T-helper 22 cell (primary cell): ENCODE measurements around the gene RSPRY1.
"Not testable (repeated sequence)": the region's sequence is repeated elsewhere in the genome, so short reads cannot be mapped to it uniquely, and the experiment has no call there.

Source experiments
- DNase-seq: peaks from one replicate; pipeline ENCODE4 v3.0.0-alpha.2; 2020; ENCODE audit warnings: low read depth

RSPRY1 gene

GRCh38 chr16:57255686-57256415, 69.7 kb downstream of the RSPRY1 start:
- DNase-seq, result no peak

DNA sequence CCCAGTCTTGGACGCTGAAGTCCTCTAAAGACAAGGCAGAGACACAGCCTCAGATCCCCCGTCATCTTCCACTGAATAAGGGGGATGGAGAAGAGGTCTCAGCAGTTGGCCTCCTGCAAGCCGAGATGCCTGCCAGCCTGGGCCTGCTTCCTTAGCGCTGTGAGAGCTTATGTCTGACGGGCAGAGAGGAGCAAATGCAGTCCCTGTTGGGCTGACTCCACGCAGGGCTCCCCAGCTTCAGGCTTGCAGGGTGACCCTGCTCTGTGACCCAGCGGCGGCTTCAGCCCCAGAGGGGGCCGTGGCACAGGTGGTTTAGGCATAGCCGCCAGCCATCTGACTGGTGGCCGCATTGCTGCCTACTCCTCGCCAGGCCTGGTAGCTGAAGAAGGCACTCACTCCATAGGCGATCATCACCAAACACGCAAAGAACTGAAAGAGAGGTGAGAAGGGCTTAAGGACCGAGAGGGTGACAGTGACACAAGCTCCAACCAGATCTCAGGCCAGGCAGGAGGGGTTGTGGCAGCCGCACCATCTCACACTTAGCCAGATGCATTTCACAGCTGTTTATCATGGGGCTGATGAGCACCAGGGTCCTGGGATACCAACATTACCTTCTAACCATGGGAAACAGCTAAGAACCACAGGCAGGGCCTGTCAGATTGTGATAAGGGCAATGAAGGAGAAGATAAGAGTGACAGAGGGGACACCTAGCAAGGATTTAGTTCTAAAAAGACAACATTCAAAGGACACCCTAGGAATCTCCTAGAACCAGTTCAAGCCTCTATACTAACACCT, 70.7 kb downstream of the RSPRY1 start:
- no peak for DNase-seq

- DNase-seq, result no peak
Measured at GRCh38 chr16:57257455-57258070, 71.4 kb downstream of the RSPRY1 start.

DNA sequence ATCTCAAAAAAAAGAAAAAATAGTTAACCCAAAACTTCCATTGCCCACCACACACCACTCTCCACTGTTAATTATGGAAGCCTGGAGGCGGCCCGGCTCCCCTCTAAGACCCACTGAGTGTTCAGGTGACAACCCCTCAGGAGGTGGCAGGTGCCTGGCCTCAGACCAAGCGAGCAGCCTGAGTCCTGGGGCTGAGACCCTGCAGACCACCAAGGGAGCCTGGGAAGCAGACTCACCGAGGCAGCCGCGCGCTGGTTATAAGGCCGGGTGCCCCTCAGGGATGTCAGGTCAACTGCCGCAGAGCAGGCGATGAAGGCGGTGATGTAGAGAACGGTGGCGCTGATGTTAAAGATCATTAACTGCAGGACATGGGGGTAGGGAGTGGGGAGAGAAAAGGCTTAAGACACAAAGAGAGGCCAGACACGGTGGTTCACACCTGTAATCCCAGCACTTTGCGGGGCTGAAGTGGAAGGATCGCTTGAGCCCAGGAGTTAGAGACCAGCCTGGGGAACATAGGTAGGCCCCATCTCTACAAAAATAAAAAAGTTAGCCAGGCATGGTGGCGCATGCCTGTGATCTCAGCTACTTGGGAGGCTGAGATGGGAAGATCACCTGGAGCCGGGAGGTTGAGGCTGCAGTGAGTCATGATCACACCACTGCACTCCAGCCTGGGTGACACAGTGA, 72.2 kb downstream of the RSPRY1 start:
- DNase-seq, result no peak

- no peak for DNase-seq
Measured at GRCh38 chr16:57258910-57259475, 72.9 kb downstream of the RSPRY1 start.

GRCh38 chr16:57260294-57260929, 74.3 kb downstream of the RSPRY1 start:
- no peak for DNase-seq

- no peak for DNase-seq
Measured at GRCh38 chr16:57261806-57262205, 75.7 kb downstream of the RSPRY1 start.

GRCh38 chr16:57262841-57263540, 76.9 kb downstream of the RSPRY1 start:
- no peak for DNase-seq

- DNase-seq, result no peak
Measured at GRCh38 chr16:57263541-57264351, 77.6 kb downstream of the RSPRY1 start.

DNA sequence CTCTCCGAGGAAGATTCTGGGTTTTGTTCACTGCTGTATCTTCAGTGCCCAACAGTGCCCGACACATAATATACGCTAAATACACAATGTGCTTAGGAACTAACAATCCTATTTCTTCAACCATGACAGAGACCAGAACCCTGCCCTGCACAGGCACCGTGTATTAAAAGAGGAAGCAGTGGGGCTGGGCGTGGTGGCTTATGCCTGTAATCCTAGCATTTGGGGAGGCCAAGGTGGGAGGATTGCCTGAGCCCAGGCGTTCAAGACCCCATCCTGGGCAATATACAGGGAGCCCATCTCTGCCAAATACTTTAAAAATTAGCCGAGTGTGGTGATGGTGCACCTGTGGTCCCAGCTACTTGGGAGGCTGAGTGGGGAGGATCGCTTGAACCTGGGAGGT, 78.3 kb downstream of the RSPRY1 start:
- DNase-seq, result no peak

GRCh38 chr16:57264950-57265371, 78.8 kb downstream of the RSPRY1 start:
- no peak for DNase-seq

DNA sequence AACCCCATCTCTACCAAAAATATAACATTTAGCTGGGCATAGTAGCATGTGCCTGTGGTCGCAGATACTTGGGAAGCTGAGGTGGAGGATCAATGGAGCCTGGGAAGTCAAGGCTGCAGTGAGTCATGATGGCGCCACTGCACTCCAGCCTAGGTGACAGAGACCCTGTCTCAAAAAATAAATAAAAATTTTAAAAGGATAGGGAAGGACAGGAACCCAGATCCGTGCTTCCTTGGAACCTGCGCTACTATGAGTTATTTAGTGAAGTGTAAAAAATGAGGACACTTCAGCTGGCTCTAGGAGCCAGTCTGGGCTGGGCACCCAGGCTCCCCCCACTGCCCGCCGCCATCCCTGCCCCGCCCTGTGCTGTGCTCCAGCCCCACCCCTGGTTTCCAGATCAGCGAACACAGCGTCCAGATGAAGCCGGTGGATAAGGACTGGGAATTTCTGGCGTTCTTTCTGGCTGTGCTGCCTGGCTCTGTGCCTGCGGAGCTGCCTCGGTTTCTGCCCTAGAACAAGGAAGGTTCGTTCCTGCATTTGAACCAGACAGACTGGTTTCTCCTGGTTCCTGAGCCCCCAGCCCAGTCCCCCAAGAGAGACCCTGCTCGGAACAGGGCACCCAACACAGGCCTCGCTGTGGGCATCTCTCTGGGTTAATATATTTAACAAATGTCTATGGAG, 79.9 kb downstream of the RSPRY1 start:
- no peak for DNase-seq

DNA sequence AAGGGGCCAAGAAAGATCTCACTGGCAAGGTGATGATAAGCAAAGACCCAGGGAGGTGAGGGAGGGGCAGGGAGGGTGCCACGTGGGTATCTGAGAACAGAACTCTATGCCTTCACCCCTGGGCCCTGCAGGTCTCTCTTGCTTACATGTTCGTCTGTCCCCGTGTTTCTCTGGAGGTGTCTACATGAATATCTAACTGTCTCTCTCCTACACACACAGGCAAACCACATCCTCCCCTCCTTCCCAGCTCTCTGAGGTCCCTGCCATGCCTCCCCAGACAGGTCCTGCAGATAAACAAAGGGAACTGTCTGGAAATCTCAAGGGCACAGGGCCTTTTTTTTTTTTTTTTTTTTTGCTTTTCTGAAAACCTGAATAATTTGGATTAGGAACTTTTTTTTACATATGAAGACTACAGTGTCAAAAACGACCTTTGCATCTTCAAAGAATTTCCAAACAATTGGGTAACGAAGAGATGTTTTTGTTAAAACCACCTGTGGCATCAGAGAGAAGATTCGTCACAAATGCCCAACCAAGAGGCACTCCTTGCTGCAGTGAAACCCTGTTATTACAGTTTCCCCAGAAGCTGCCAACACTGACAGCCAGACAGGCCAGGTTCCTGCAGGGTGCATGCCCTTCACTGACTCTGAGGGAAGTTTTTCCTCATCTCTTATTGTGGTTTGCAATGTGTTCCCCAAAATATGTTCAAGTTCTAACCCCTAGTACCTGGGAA, 80.6 kb downstream of the RSPRY1 start:
- no peak for DNase-seq

GRCh38 chr16:57267343-57267742, 81.2 kb downstream of the RSPRY1 start:
- DNase-seq, result not testable (repeated sequence)

DNA sequence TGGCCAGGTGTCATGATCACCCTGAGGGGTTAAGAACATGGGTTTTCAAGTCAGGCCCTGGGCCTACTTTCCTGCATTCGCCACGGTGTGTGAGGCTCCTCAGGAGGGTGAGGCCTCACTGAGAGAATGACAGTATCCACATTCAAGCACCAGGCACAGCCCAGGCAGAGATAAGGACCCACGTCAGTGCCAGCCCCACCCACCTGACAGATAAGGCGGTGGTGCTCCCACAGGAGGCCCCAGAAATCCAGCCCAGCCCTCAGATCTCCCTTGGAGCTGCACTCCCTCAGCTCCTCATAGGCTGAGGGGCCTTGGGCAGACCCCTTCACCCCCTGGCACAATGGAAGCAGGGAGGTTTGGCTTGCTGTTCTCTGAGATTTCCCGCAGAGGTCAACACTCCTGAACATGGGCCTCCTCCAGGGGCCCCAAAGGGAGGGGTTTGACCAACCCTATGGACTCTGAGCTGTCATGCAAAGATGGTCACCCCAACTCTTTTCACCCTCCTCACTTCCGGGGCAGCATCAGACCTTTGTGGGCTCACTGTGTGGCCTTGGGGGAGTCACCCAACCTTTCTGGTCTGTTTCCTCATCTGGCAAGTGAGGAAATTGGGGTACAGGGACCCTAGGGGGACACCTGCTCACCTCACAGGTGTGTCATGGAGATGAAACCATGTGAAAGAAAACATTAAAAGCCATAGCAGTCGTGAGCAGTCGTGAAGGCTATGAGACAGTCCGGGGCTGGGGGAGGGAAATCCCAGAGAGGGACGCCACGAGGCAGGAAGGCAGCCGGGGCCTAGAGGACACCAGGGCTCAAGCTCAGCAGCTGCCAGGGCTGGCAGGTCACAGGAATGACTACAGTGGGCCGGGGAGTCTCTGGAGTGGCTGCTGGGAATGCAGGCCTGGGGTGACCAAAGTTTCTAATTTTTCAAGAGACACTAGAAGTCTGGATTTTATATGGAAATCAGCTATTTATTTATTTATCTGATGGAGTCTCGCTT, 83.0 kb downstream of the RSPRY1 start:
- DNase-seq, result no peak

GRCh38 chr16:57270221-57271062, 84.3 kb downstream of the RSPRY1 start:
- DNase-seq, result no peak

- DNase-seq, result no peak
Measured at GRCh38 chr16:57271063-57271345, 84.9 kb downstream of the RSPRY1 start.
